ENCODE results near the gene ABTB2. TPM values are rescaled to one million over a fixed set of nuclear protein-coding genes. Genes with fewer than 3 reads are reported as not detected.

Gene ABTB2
- total RNA-seq, 1 donor = 5.1 TPM

DNA sequence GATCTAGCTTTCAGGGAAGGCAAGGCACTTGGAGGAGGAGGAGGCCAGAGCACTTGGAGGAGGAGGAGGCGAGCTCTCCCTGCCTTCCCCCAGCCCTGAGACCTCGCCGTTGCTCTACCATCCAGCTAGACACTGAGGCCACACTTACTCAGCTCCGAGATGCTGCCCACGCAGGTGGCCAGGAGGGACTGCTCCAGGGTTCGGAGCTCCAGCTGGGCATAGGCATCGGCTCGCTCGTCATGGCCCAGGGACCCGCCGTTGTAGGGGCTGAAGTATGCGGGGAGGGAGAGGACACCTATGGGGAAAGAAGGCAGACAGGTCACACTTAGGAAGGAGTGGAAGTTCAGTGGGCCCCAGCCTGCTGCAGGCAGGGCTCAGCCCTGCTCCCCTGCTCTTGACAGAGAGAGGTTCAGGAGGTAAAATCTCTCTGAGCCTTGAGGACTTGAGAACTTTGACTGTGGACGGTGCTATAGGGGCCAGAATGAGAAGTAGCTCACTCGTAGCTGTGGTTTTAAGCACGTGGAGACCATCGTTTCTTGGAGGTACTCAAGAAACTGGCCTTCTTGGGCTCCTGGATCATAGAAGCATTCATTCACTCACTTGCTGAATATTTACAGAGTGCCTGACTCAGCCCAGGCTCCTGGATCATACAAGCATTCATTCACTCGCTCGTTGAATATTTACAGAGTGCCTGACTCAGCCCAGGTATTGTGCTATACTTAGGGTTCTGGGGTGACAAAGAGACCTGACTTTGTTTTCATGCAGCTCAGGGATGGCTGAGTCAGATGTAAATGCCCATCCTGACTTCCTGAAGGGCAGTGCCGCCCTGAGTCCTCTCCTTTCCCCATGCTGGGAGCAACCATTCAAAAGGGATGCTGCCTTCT, 153.2 kb downstream of the ABTB2 start:
- Histone ChIP-seq H3K4me2 (ENCODE audit: insufficient read depth, low read length) (no peak overlapping the region), H2AFZ (ENCODE audit: low read length) (no peak overlapping the region), H3K27ac (ENCODE audit: low read depth, low read length) (no peak overlapping the region), H3K9me3 (ENCODE audit: low read depth, low read length) (no peaks in the 10 kb centered on the region), H3K4me3 (ENCODE audit: insufficient read depth, low read length) (no peak overlapping the region), H3K36me3 (ENCODE audit: insufficient read depth, low read length) (no peaks in the 10 kb centered on the region), H3K4me1 (ENCODE audit: insufficient read depth, low read length) (peaks cover 8% of the 10 kb centered on the region), H3K79me2 (ENCODE audit: insufficient read depth, low read length) (no peaks in the 10 kb centered on the region), H4K20me1 (ENCODE audit: insufficient read depth, low read length) (peaks cover 12% of the 10 kb centered on the region), H3K27me3 (ENCODE audit: insufficient read depth, low read length) (no peaks in the 10 kb centered on the region)
- peak; percentile 83 for DNase-seq (ENCODE audit: insufficient read length, low spot score, missing footprints)
- TF ChIP-seq, protein P1, sequence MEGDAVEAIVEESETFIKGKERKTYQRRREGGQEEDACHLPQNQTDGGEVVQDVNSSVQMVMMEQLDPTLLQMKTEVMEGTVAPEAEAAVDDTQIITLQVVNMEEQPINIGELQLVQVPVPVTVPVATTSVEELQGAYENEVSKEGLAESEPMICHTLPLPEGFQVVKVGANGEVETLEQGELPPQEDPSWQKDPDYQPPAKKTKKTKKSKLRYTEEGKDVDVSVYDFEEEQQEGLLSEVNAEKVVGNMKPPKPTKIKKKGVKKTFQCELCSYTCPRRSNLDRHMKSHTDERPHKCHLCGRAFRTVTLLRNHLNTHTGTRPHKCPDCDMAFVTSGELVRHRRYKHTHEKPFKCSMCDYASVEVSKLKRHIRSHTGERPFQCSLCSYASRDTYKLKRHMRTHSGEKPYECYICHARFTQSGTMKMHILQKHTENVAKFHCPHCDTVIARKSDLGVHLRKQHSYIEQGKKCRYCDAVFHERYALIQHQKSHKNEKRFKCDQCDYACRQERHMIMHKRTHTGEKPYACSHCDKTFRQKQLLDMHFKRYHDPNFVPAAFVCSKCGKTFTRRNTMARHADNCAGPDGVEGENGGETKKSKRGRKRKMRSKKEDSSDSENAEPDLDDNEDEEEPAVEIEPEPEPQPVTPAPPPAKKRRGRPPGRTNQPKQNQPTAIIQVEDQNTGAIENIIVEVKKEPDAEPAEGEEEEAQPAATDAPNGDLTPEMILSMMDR (IDR thresholded peaks at IDR 0.05; ENCODE audit: extremely low read depth, low read depth, low read length) = no peak

DNA sequence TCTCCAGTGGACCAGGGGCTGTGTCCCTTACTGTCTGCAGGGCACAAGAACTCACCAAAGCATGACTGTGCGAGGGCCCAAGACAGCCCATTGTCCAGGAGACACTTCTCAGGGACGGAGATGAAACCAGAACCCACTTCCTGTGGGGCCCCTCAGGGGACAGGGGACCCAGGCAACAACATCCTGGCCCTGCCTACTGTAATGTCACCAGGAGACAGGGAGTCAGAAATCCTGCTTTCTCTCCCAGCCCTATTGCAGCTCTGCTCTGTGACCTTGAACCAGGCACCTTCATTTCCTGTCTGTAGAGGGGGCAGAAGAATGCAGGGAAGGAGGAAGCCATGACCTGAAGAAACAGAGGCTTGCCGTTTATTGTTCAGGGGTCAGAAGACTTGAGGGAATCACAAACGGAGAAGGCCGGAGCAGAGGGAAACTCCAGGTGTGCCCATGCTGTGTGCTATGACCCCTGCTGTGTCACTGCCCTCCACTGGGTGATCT, 154.4 kb downstream of the ABTB2 start:
- Histone ChIP-seq H3K4me3 (ENCODE audit: insufficient read depth, low read length) (no peak overlapping the region), H3K4me2 (ENCODE audit: insufficient read depth, low read length) (no peak overlapping the region), H3K4me1 (ENCODE audit: insufficient read depth, low read length) (peaks cover 8% of the 10 kb centered on the region), H3K27ac (ENCODE audit: low read depth, low read length) (no peak overlapping the region), H3K27me3 (ENCODE audit: insufficient read depth, low read length) (no peaks in the 10 kb centered on the region), H3K36me3 (ENCODE audit: insufficient read depth, low read length) (no peaks in the 10 kb centered on the region), H2AFZ (ENCODE audit: low read length) (no peak overlapping the region), H4K20me1 (ENCODE audit: insufficient read depth, low read length) (peaks cover 13% of the 10 kb centered on the region), H3K9me3 (ENCODE audit: low read depth, low read length) (no peaks in the 10 kb centered on the region), H3K79me2 (ENCODE audit: insufficient read depth, low read length) (no peaks in the 10 kb centered on the region)
- peak; percentile 71 for DNase-seq (ENCODE audit: insufficient read length, low spot score, missing footprints)
- TF ChIP-seq, protein P1 (IDR thresholded peaks at IDR 0.05; ENCODE audit: extremely low read depth, low read depth, low read length) = no peak

DNA sequence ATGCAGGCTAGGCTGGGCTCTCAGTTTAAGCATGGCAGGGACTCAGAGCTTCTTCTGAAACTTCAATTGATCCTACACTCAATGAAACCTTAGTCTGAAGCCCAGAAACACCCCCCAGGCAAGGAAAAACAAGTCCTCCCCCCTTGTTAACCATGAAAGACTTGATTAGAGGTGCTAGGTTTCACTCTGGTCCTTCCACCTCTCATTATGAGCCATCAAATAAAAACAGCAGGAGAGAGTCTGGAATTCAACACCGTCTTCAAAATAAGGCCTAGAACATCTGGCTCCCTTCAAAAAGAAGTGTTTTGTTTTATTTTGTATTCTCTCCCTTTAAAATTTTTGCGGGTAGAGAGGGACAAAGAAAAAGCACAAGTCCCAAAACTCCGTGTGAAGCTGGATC, 156.7 kb downstream of the ABTB2 start:
- Histone ChIP-seq H3K9me3 (ENCODE audit: low read depth, low read length) (no peaks in the 10 kb centered on the region), H3K36me3 (ENCODE audit: insufficient read depth, low read length) (no peaks in the 10 kb centered on the region), H3K79me2 (ENCODE audit: insufficient read depth, low read length) (no peaks in the 10 kb centered on the region), H3K27ac (ENCODE audit: low read depth, low read length) (no peak overlapping the region), H3K4me1 (ENCODE audit: insufficient read depth, low read length) (peaks cover 8% of the 10 kb centered on the region), H3K4me2 (ENCODE audit: insufficient read depth, low read length) (no peak overlapping the region), H3K27me3 (ENCODE audit: insufficient read depth, low read length) (no peaks in the 10 kb centered on the region), H4K20me1 (ENCODE audit: insufficient read depth, low read length) (peaks cover 15% of the 10 kb centered on the region), H2AFZ (ENCODE audit: low read length) (no peak overlapping the region), H3K4me3 (ENCODE audit: insufficient read depth, low read length) (no peak overlapping the region)
- TF ChIP-seq, protein P1 (IDR thresholded peaks at IDR 0.05; ENCODE audit: extremely low read depth, low read depth, low read length) = no peak
- no peak for DNase-seq (ENCODE audit: insufficient read length, low spot score, missing footprints)

- Histone ChIP-seq H3K4me2 (ENCODE audit: insufficient read depth, low read length) (no peak overlapping the region), H3K27me3 (ENCODE audit: insufficient read depth, low read length) (no peaks in the 10 kb centered on the region), H3K36me3 (ENCODE audit: insufficient read depth, low read length) (no peaks in the 10 kb centered on the region), H3K4me3 (ENCODE audit: insufficient read depth, low read length) (no peak overlapping the region), H3K4me1 (ENCODE audit: insufficient read depth, low read length) (no peaks in the 10 kb centered on the region), H4K20me1 (ENCODE audit: insufficient read depth, low read length) (peaks cover 7% of the 10 kb centered on the region), H3K79me2 (ENCODE audit: insufficient read depth, low read length) (no peaks in the 10 kb centered on the region), H3K9me3 (ENCODE audit: low read depth, low read length) (no peaks in the 10 kb centered on the region), H3K27ac (ENCODE audit: low read depth, low read length) (no peak overlapping the region), H2AFZ (ENCODE audit: low read length) (no peak overlapping the region)
- TF ChIP-seq, protein P1 (IDR thresholded peaks at IDR 0.05; ENCODE audit: extremely low read depth, low read depth, low read length) = no peak
- no peak for DNase-seq (ENCODE audit: insufficient read length, low spot score, missing footprints)
Observed at GRCh38 chr11:34199525-34199924, 158.3 kb downstream of the ABTB2 start.

All from osteoblast (primary cell).